Gastroesophageal sphincter (tissue), 3 donors: ENCODE data around the gene ADCY2.

ENCODE experiments used
- EP300 ChIP-seq: sonication (generic); formaldehyde crosslinking; IDR thresholded peaks from one replicate; pipeline ENCODE4 v1.6.1; 2017; ENCODE audit warnings: antibody characterized with exemption, mild to moderate bottlenecking
- POLR2A ChIP-seq, 2 donors: fragments of 450-650 bp; IDR thresholded peaks; one replicate each; pipeline ENCODE4 v1.6.1; 2017; ENCODE audit warnings: antibody characterized with exemption in 2 of 2, mild to moderate bottlenecking in 2 of 2, moderate library complexity in 1 of 2
- POLR2AphosphoS5 ChIP-seq: sonication (generic); formaldehyde crosslinking; IDR thresholded peaks from one replicate; pipeline ENCODE4 v1.6.1; 2017; ENCODE audit warnings: antibody characterized with exemption
- TF ChIP-seq, protein P1 (sequence below), 4 experiments: fragments of 200-600 bp in 2 of 4; fragments of 450-650 bp in 2 of 4; sonication (generic) in 1 of 4; IDR thresholded peaks; one replicate each; pipeline ENCODE4 v1.5.1; 2017 to 2019; ENCODE audit warnings: antibody characterized with exemption in 4 of 4, mild to moderate bottlenecking in 2 of 4, moderate library complexity in 2 of 4

DNA sequence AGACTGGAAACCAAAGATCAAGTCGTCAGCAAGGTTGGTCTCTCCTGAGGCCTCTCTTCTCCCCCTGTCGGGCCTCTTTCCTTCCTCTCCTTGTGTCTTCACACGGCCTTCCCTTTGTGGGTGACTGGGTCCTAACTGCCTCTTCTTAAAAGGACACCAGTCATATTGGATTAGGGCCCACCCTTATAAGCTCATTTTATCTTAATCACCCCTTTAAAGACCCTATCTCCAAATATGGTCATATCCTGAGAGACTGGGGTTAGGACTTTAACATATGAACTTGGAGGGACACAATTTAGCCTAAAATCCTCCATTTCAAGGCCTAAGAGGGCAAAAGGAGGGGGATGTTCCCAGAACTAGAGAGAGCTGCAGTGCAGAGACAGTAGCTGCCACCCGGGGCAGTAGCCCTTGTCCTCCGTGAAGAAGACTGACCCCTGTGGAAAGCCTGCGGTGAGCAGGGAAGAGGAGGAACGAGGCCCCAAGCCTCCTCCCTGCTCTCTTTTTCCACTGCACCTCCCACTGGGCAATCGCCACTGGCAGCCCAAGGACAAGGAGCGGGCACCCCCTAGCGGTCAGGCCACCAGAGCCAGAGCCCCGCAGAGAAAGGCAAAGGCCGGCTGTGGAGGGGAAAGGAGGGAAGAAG, 420.1 kb downstream of the ADCY2 start:
- TF ChIP-seq, protein P1, sequence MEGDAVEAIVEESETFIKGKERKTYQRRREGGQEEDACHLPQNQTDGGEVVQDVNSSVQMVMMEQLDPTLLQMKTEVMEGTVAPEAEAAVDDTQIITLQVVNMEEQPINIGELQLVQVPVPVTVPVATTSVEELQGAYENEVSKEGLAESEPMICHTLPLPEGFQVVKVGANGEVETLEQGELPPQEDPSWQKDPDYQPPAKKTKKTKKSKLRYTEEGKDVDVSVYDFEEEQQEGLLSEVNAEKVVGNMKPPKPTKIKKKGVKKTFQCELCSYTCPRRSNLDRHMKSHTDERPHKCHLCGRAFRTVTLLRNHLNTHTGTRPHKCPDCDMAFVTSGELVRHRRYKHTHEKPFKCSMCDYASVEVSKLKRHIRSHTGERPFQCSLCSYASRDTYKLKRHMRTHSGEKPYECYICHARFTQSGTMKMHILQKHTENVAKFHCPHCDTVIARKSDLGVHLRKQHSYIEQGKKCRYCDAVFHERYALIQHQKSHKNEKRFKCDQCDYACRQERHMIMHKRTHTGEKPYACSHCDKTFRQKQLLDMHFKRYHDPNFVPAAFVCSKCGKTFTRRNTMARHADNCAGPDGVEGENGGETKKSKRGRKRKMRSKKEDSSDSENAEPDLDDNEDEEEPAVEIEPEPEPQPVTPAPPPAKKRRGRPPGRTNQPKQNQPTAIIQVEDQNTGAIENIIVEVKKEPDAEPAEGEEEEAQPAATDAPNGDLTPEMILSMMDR (IDR thresholded peaks at IDR 0.05), result peak; percentile 67 to 89 (median 72)
- TF ChIP-seq POLR2AphosphoS5 (no peak), POLR2A (IDR thresholded peaks at IDR 0.05) (no peak), EP300 (no peak)
